Stomach (tissue), 9 donors: ENCODE results near the gene RPS6KA2. TPM values are rescaled to one million over a fixed set of nuclear protein-coding genes. Genes with fewer than 3 reads are reported as not detected.
A peak's percentile ranks its signal among the peaks of the same experiment; 100 is the strongest.

Experiments
- DNase-seq, 2 donors: peaks; one replicate each; pipeline versions ENCODE4 v3.0.0 to v3.0.0-alpha.2; 2013 to 2019
- H3K27ac ChIP-seq, 5 donors: fragments of 200-600 bp in 4 of 5; sonication (generic) in 4 of 5; one replicate each; pipeline ENCODE4 v1.5.1; 2013 to 2019; ENCODE audit warnings: mild to moderate bottlenecking in 1 of 5, moderate library complexity in 1 of 5
- H3K27me3 ChIP-seq, 3 donors: fragments of 200-600 bp; sonication (generic); one replicate each; pipeline ENCODE4 v1.5.1; 2017 to 2019; ENCODE audit warnings: mixed run types in 1 of 3
- H3K36me3 ChIP-seq, 4 donors: fragments of 200-600 bp; sonication (generic); 1 replicate in 3 of 4; 2 replicates in 1 of 4; pipeline ENCODE4 v1.5.1; 2016 to 2019
- H3K4me1 ChIP-seq, 4 donors: fragments of 200-600 bp; sonication (generic); one replicate each; pipeline ENCODE4 v1.5.1; 2016 to 2019
- H3K4me3 ChIP-seq, 4 donors: fragments of 200-600 bp; sonication (generic) in 3 of 4; one replicate each; pipeline ENCODE4 v1.5.1; 2016 to 2019; ENCODE audit warnings: mild to moderate bottlenecking in 1 of 4
- H3K9me3 ChIP-seq, 4 donors: fragments of 200-600 bp; sonication (generic); one replicate each; pipeline ENCODE4 v1.5.1; 2016 to 2019
- CTCF ChIP-seq, 7 experiments: fragments of 450-650 bp in 4 of 7; fragments of 200-600 bp in 3 of 7; sonication (generic) in 3 of 7; IDR thresholded peaks; one replicate each; pipeline ENCODE4 v1.5.1; 2016 to 2019; ENCODE audit warnings: antibody characterized with exemption in 7 of 7, control low read depth in 2 of 7, mild to moderate bottlenecking in 1 of 7
- EP300 ChIP-seq: sonication (generic); formaldehyde crosslinking; IDR thresholded peaks from one replicate; pipeline ENCODE4 v1.6.1; 2017; ENCODE audit warnings: antibody characterized with exemption
- POLR2A ChIP-seq, 4 donors: fragments of 450-650 bp; IDR thresholded peaks; one replicate each; pipeline ENCODE4 v1.6.1; 2016; ENCODE audit warnings: antibody characterized with exemption in 4 of 4, control low read depth in 2 of 4, mild to moderate bottlenecking in 1 of 4, moderate library complexity in 1 of 4
- POLR2AphosphoS5 ChIP-seq, 3 donors: sonication (generic); formaldehyde crosslinking; IDR thresholded peaks; one replicate each; pipeline ENCODE4 v1.6.1; 2016; ENCODE audit warnings: antibody characterized with exemption in 3 of 3
- WGBS, 5 donors: extraction: QIAGEN DNeasy Blood & Tissue Kit in 3 of 5; methylation state at CpG; one replicate each; pipeline versions ENCODE4 v1.1.5 to v1.1.7; 2013 to 2018; 5-methylcytosine and 5-hydroxymethylcytosine counted together
- intact Hi-C: fragments of 100-400 bp; cut with DNase I; formaldehyde crosslinking; loops from one replicate; pipeline ENCODE4 v1.15.1; 2023; ENCODE audit warnings: low total_unique reads
- polyA plus RNA-seq, 3 donors: library from polyadenylated mRNA; stranded (reverse); fragments of 200-250 nt; gene quantifications; one replicate each; pipeline ENCODE4 v1.2.3, GENCODE V29; 2013
- total RNA-seq, 5 donors: library from RNA; depleted of rRNA; stranded (reverse); fragments of >200 nt; gene quantifications; one replicate each; pipeline versions ENCODE4 v1.1.0 to v1.2.3, GENCODE V29; 2014 to 2016
- donor health status: healthy with polysubstance abuse.
- donor health status: Bipolar disorder and iron deficiency.
- donor health status: healthy.

RPS6KA2 gene
- total and polyA plus RNA-seq, 8 donors = 10.9 to 150 (median 68.0) TPM

GRCh38 chr6:166417285-166417691, 209.8 kb downstream of the RPS6KA2 start:
- peak in 1 of 2 donors; percentile 56 for DNase-seq
- 81 to 91% (median 84%) methylated on average over 6 of the region's 6 CpGs for WGBS, 5 donors

GRCh38 chr6:166415833-166416347, 211.2 kb downstream of the RPS6KA2 start:
- Histone ChIP-seq H3K27me3 (no peaks in the 10 kb centered on the region), H3K4me3 (no peak overlapping the region), H3K4me1 (peaks cover 0 to 17% (median 0%) of the 10 kb centered on the region in 4 donors), H3K27ac (peak overlapping the region in 1 of 5 donors; percentile 39), H3K36me3 (peaks cover 46 to 97% (median 90%) of the 10 kb centered on the region in 4 donors), H3K9me3 (no peaks in the 10 kb centered on the region)
- intact Hi-C loops = no loop called here
- TF ChIP-seq CTCF (IDR thresholded peaks at IDR 0.05) (no peak), POLR2AphosphoS5 (IDR thresholded peaks at IDR 0.05) (no peak), POLR2A (IDR thresholded peaks at IDR 0.05) (no peak), EP300 (no peak)
- WGBS, 5 donors = 60 to 91% (median 70%) methylated on average over 5 of the region's 5 CpGs
- no peak for DNase-seq

More at GRCh38 chr6:166417285-166417691, 209.8 kb downstream of the RPS6KA2 start:
- H3K36me3 ChIP-seq = peaks cover 48 to 96% (median 90%) of the 10 kb centered on the region in 4 donors
- H3K27ac ChIP-seq = no peak overlapping the region
- no peak for TF ChIP-seq POLR2AphosphoS5 (IDR thresholded peaks at IDR 0.05)
- no peak for TF ChIP-seq CTCF (IDR thresholded peaks at IDR 0.05)
- TF ChIP-seq EP300 = no peak
- no peak for TF ChIP-seq POLR2A (IDR thresholded peaks at IDR 0.05)
- intact Hi-C loops = no loop called here
- peaks cover 0 to 18% (median 0%) of the 10 kb centered on the region in 4 donors for H3K4me1 ChIP-seq
- no peak overlapping the region for H3K4me3 ChIP-seq
- H3K27me3 ChIP-seq = no peaks in the 10 kb centered on the region
- H3K9me3 ChIP-seq = no peaks in the 10 kb centered on the region

GRCh38 chr6:166415306-166415705, 211.7 kb downstream of the RPS6KA2 start:
- WGBS, 5 donors = 64 to 90% (median 75%) methylated on average over 5 of the region's 5 CpGs
- Histone ChIP-seq H3K9me3 (no peaks in the 10 kb centered on the region), H3K27me3 (no peaks in the 10 kb centered on the region), H3K4me1 (peaks cover 0 to 12% (median 0%) of the 10 kb centered on the region in 4 donors), H3K4me3 (no peak overlapping the region), H3K36me3 (peaks cover 41 to 91% (median 84%) of the 10 kb centered on the region in 4 donors), H3K27ac (peak overlapping the region in 1 of 5 donors; percentile 39)
- peak in 1 of 2 donors; percentile 30 for DNase-seq
- intact Hi-C loops = no loop called here
- TF ChIP-seq POLR2A (IDR thresholded peaks at IDR 0.05) (no peak), CTCF (IDR thresholded peaks at IDR 0.05) (no peak)

GRCh38 chr6:166413491-166413951, 213.5 kb downstream of the RPS6KA2 start:
- Histone ChIP-seq H3K4me3 (no peak overlapping the region), H3K9me3 (no peaks in the 10 kb centered on the region), H3K27ac (no peak overlapping the region), H3K36me3 (peaks cover 30 to 78% (median 71%) of the 10 kb centered on the region in 4 donors), H3K4me1 (peaks cover 0 to 5% (median 0%) of the 10 kb centered on the region in 4 donors), H3K27me3 (no peaks in the 10 kb centered on the region)
- no peak for DNase-seq
- intact Hi-C loops = no loop called here
- TF ChIP-seq CTCF (IDR thresholded peaks at IDR 0.05) = no peak
- no peak for TF ChIP-seq POLR2AphosphoS5 (IDR thresholded peaks at IDR 0.05)
- TF ChIP-seq EP300 = no peak
- TF ChIP-seq POLR2A (IDR thresholded peaks at IDR 0.05) = no peak
- 86 to 94% (median 91%) methylated on average over 17 of the region's 17 CpGs for WGBS, 5 donors
